Suprapubic skin (tissue), 4 donors: ENCODE data around the gene GPR161.

Experiments
- EP300 ChIP-seq: sonication (generic); formaldehyde crosslinking; IDR thresholded peaks from one replicate; pipeline ENCODE4 v1.6.1; 2017; ENCODE audit warnings: antibody characterized with exemption
- POLR2A ChIP-seq, 2 donors: fragments of 450-650 bp; IDR thresholded peaks; one replicate each; pipeline ENCODE4 v1.6.1; 2017; ENCODE audit warnings: antibody characterized with exemption in 2 of 2, mild to moderate bottlenecking in 2 of 2, moderate library complexity in 2 of 2
- POLR2AphosphoS5 ChIP-seq, 3 donors: sonication (generic); formaldehyde crosslinking; IDR thresholded peaks; one replicate each; pipeline ENCODE4 v1.6.1; 2017; ENCODE audit warnings: antibody characterized with exemption in 3 of 3
- TF ChIP-seq, protein P1 (sequence below), 2 donors: fragments of 200-600 bp in 1 of 2; fragments of 450-650 bp in 1 of 2; sonication (generic) in 1 of 2; IDR thresholded peaks; one replicate each; pipeline ENCODE4 v1.5.1; 2016 to 2019; ENCODE audit warnings: antibody characterized with exemption in 2 of 2, mild to moderate bottlenecking in 1 of 2, moderate library complexity in 1 of 2

DNA sequence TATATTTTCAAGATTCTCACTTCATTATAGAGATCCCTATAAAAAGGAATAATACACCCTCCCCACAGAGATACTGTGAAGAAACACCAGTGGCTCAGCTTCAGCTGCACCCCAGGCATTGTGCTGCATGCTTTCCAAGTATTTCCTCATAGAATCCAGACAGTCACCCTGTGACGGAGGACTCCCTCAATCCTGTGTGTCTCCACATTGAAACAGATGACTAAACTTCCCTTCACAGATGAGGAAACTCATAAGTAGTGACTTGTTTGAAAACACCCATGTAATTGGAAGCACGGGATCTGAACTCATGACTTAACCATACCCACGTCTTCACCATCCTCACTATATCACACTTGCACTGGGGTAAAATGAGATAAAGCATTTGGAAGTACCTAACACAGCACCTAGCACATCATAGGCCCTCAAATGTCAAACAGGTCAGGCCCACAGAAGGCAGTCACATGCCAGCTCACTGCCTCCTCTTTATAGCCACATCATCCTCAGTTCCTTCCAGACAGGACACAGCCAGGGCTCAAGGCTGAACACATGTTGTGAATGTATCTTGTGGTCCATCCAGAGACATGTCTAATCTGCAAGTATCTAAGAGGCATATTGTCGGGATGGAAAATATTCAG, 55.2 kb downstream of the GPR161 start:
- TF ChIP-seq POLR2AphosphoS5 (IDR thresholded peaks at IDR 0.05) = no peak
- TF ChIP-seq, protein P1, sequence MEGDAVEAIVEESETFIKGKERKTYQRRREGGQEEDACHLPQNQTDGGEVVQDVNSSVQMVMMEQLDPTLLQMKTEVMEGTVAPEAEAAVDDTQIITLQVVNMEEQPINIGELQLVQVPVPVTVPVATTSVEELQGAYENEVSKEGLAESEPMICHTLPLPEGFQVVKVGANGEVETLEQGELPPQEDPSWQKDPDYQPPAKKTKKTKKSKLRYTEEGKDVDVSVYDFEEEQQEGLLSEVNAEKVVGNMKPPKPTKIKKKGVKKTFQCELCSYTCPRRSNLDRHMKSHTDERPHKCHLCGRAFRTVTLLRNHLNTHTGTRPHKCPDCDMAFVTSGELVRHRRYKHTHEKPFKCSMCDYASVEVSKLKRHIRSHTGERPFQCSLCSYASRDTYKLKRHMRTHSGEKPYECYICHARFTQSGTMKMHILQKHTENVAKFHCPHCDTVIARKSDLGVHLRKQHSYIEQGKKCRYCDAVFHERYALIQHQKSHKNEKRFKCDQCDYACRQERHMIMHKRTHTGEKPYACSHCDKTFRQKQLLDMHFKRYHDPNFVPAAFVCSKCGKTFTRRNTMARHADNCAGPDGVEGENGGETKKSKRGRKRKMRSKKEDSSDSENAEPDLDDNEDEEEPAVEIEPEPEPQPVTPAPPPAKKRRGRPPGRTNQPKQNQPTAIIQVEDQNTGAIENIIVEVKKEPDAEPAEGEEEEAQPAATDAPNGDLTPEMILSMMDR (IDR thresholded peaks at IDR 0.05) = no peak
- no peak for TF ChIP-seq POLR2A (IDR thresholded peaks at IDR 0.05)
- TF ChIP-seq EP300 = no peak
